ENCODE results near the gene EPHB2.

DNA sequence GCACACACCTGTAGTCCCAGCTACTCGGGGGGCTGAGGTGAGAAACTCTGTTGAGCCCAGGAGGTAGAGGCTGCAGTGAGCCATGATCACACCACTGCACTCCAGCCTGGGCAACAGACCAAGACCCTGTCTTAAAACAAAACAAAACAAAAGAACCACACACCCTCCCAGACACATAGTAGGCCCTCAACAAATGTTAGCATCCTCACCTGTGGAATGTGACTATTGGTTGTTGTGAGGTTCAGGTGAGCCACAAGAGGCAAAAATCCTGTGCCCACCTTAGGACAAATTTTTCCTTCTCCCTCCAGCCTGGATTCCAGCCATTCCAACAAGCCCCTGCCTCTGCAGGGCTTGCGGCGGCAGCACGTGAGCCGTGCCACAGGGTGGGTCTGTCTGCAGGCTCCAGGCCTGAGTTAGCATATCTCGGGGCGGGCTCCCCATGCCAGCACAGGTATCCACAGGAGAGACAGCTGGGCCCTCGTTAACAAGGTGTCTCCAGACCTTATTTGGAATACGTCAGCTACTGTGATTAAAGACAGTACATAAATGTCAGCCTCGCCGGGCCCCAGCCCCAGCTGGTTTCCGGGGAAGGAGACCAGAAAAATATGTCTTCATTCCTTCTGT lies 40.2 kb upstream of the EPHB2 start:
- TF ChIP-seq, protein P1, sequence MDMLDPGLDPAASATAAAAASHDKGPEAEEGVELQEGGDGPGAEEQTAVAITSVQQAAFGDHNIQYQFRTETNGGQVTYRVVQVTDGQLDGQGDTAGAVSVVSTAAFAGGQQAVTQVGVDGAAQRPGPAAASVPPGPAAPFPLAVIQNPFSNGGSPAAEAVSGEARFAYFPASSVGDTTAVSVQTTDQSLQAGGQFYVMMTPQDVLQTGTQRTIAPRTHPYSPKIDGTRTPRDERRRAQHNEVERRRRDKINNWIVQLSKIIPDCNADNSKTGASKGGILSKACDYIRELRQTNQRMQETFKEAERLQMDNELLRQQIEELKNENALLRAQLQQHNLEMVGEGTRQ (CRISPR knock-in tag; IDR thresholded peaks at IDR 0.05), result no peak
- TF ChIP-seq ZBTB21 (CRISPR knock-in tag; IDR thresholded peaks at IDR 0.05; ENCODE audit: borderline replicate concordance) (no peak), RELA (CRISPR knock-in tag; IDR thresholded peaks at IDR 0.05; ENCODE audit: borderline replicate concordance) (no peak), SMAD3 (CRISPR knock-in tag; IDR thresholded peaks at IDR 0.05; ENCODE audit: borderline replicate concordance) (no peak), ZNF121 (CRISPR knock-in tag; IDR thresholded peaks at IDR 0.05) (no peak)
- TF ChIP-seq, protein P2, sequence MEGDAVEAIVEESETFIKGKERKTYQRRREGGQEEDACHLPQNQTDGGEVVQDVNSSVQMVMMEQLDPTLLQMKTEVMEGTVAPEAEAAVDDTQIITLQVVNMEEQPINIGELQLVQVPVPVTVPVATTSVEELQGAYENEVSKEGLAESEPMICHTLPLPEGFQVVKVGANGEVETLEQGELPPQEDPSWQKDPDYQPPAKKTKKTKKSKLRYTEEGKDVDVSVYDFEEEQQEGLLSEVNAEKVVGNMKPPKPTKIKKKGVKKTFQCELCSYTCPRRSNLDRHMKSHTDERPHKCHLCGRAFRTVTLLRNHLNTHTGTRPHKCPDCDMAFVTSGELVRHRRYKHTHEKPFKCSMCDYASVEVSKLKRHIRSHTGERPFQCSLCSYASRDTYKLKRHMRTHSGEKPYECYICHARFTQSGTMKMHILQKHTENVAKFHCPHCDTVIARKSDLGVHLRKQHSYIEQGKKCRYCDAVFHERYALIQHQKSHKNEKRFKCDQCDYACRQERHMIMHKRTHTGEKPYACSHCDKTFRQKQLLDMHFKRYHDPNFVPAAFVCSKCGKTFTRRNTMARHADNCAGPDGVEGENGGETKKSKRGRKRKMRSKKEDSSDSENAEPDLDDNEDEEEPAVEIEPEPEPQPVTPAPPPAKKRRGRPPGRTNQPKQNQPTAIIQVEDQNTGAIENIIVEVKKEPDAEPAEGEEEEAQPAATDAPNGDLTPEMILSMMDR (IDR thresholded peaks at IDR 0.05), result no peak
